A549 (cell line): ENCODE results near the gene ITPKB.

Experiments used
- CHD2 ChIP-seq: fragments of 150-350 bp; IDR thresholded peaks from 2 replicates; pipeline ENCODE4 v1.6.1; 2014; ENCODE audit warnings: low read length; ENCODE audit not compliant: partially characterized antibody
- CTCF ChIP-seq: fragments of >200 bp; sonication (Bioruptor Twin); formaldehyde crosslinking; IDR thresholded peaks from 3 replicates; pipeline ENCODE4 v1.5.1; 2016
- EHMT2 ChIP-seq: fragments of 200-600 bp; sonication (generic); IDR thresholded peaks from 2 replicates; pipeline ENCODE4 v1.6.1; 2016; ENCODE audit warnings: antibody characterized with exemption, low read depth, mild to moderate bottlenecking, moderate library complexity
- ESRRA ChIP-seq: fragments of 150-350 bp; IDR thresholded peaks from 2 replicates; pipeline ENCODE4 v1.6.1; 2014; ENCODE audit warnings: mild to moderate bottlenecking, low read length, borderline replicate concordance
- HDAC2 ChIP-seq: fragments of 200-600 bp; sonication (generic); IDR thresholded peaks from 2 replicates; pipeline ENCODE4 v1.6.1; 2016
- RCOR1 ChIP-seq: fragments of 150-350 bp; IDR thresholded peaks from 2 replicates; pipeline ENCODE4 v1.6.1; 2014; ENCODE audit warnings: antibody characterized with exemption, low read length, low read depth

- TF ChIP-seq CTCF, result no peak
- TF ChIP-seq CHD2, result no peak
- no peak for TF ChIP-seq RCOR1
- no peak for TF ChIP-seq HDAC2
- TF ChIP-seq EHMT2, result no peak
- TF ChIP-seq ESRRA, result no peak
Measured at GRCh38 chr1:226723657-226724532, 15.2 kb downstream of the ITPKB start.
